Measurements from ENCODE around the gene SCNN1A.

DNA sequence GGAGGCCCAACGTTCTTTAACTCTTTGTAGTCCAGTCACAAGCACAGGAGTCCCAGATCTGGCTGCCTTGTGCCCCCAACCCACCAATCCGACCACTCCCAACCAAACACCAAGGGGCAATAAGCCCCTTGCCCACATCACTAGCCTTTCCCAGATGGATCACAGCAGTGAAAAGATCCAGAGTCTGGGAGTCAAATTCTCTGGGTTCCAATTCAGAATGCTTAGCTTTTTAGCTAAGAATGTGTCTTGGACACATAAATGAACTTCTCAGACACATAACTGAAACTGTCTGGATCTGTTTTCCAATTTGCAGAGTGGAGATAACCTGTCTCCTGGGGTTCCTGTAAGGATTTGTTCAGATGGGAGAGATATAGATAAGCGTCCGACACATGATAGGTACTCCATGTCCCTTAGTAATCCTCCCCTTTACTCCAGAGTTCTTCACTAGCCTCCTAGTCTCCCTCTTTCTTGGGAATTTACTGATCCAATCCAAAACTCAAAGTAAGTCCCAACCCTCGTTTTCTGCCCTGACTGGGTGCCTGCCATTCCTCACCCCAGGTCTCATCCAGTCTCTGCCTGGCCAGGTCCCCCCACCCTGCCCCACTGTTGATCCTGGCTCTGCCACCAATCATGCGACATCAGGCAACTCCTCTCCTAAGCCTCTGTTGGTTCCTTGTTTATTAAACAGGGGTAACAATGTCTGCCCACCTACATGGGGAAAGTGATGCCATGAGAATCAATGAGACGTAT lies 33.0 kb downstream of the SCNN1A start:
- no peak for TF ChIP-seq CTCF (IDR thresholded peaks at IDR 0.05)
- no peak for TF ChIP-seq POLR2A (IDR thresholded peaks at IDR 0.05)

Measured in sigmoid colon (tissue), 3 donors.